Subcutaneous adipose tissue (tissue), 4 donors: ENCODE data around the gene SLC22A5. TPM values are rescaled to one million over a fixed set of nuclear protein-coding genes. Genes with fewer than 3 reads are reported as not detected.

Experiments used
- CTCF ChIP-seq: fragments of 450-650 bp; IDR thresholded peaks from one replicate; pipeline ENCODE4 v1.5.1; 2016; ENCODE audit warnings: low read depth, mild to moderate bottlenecking, control low read depth, antibody characterized with exemption, moderate library complexity
- total RNA-seq, 4 donors: library from RNA; depleted of rRNA; stranded (reverse); fragments of >200 nt; gene quantifications; one replicate each; pipeline ENCODE4 v1.1.0, GENCODE V29; 2016

The SLC22A5 gene
- total RNA-seq, 4 donors from 2014 or later: 5.6 to 8.2 (median 6.8) TPM

GRCh38 chr5:132394667-132395259 lies 25.3 kb downstream of the SLC22A5 start:
- no peak for TF ChIP-seq CTCF

GRCh38 chr5:132396589-132397031 lies 27.1 kb downstream of the SLC22A5 start:
- no peak for TF ChIP-seq CTCF

- no peak for TF ChIP-seq CTCF
Observed at GRCh38 chr5:132397224-132397623, 27.7 kb downstream of the SLC22A5 start.

GRCh38 chr5:132405646-132406045 lies 36.1 kb downstream of the SLC22A5 start:
- no peak for TF ChIP-seq CTCF

- TF ChIP-seq CTCF: no peak
Observed at GRCh38 chr5:132406144-132406783, 36.8 kb downstream of the SLC22A5 start.

GRCh38 chr5:132407970-132408369 lies 38.5 kb downstream of the SLC22A5 start:
- TF ChIP-seq CTCF: no peak

GRCh38 chr5:132408456-132408855 lies 38.9 kb downstream of the SLC22A5 start:
- no peak for TF ChIP-seq CTCF
